ENCODE results near the gene SMAD4. TPM values are rescaled to one million over a fixed set of nuclear protein-coding genes. Genes with fewer than 3 reads are reported as not detected.

Gene SMAD4
- total and polyA plus RNA-seq, 2 of the 13 experiments (the other 11 are each of a cell fraction or from before 2014, with no cell fraction given): 70.2 to 72.0 TPM

DNA sequence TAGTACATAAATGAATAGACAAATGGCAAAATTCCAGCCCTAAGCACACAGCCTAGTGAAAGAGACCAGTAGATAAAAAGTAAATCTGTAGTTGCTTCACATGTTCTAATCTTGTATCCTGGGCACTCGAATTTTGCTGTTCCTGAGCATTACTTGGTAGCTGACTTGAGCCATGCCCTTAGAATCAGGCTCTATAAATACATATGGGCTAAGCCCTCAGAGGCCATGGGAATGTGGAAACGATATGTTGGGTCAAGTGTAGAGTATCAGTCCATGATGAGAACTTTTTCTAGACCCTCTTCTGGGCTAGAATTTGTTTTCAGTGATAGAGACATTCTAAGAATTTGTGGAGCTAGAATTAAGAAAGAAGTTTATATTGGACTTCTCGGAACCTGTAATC is 40.3 kb upstream of the SMAD4 start (continued):
- TF ChIP-seq HDAC1 (CRISPR knock-in tag; IDR thresholded peaks at IDR 0.05) (no peak), ZKSCAN1 (IDR thresholded peaks at IDR 0.05; ENCODE audit: low read length) (no peak), CCAR2 (optimal IDR thresholded peaks at IDR 0.05; ENCODE audit: low read depth, low read length) (no peak), ZNF652 (CRISPR knock-in tag; IDR thresholded peaks at IDR 0.05; ENCODE audit: borderline replicate concordance, low read depth) (no peak), ZNF660 (CRISPR knock-in tag; IDR thresholded peaks at IDR 0.05; ENCODE audit: borderline replicate concordance, low read depth) (no peak)

DNA sequence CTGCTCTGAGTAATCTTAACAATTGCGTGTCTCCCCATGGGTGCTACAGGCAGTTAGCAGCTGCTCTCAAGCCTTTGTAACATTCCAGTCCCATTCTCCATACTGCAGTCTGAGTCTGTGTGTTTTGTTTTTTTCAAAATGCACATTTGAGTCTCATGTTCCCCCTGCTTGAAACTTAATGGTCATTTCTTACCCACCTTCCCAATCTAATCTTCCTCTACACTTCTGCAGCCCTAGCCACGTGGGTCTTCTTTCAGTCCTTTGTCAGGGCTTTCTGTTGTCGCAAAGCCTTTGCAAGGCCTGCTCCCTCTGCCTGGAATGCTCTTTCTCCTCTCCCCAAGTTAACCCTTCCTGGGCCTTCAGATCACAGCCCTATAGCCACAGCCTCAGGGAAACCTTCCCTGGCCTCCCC is 37.7 kb upstream of the SMAD4 start:
- Histone ChIP-seq H3K79me2 (ENCODE audit: insufficient read depth, low read length) (no peaks in the 10 kb centered on the region), H3K9ac (ENCODE audit: insufficient read depth, low read depth, low read length) (no peak overlapping the region), H3K27ac (ENCODE audit: extremely low read length, insufficient read depth, low read length) (no peak overlapping the region), H4K20me1 (ENCODE audit: insufficient read depth, low read length) (no peaks in the 10 kb centered on the region), H3K27me3 (ENCODE audit: control insufficient read depth in 1 of 2, insufficient read depth in 2 of 2, low read length in 2 of 2) (no peaks in the 10 kb centered on the region), H3K4me3 (replicated peaks in 1 of 3; ENCODE audit: insufficient read depth in 1 of 3, low read depth in 2 of 3, low read length in 3 of 3) (no peak overlapping the region), H3K9me3 (ENCODE audit: low read length) (no peaks in the 10 kb centered on the region), H3K4me2 (ENCODE audit: low read depth, low read length) (peak overlapping the region; percentile 51), H2AFZ (ENCODE audit: low read length) (peak overlapping the region; percentile 52), H3K36me3 (replicated peaks in 1 of 2; ENCODE audit: control insufficient read depth in 1 of 2, insufficient read depth in 2 of 2, low read length in 2 of 2) (no peaks in the 10 kb centered on the region), H3K4me1 (ENCODE audit: insufficient read depth, low read length) (peaks cover 12% of the 10 kb centered on the region)
- peak; percentile 66 for ATAC-seq
- WGBS (ENCODE audit: low lambda C conversion rate): 11% methylated on average over 3 of the region's 3 CpGs
- in situ Hi-C loops (cut with HindIII; ENCODE audit: extremely low pct_ligation_motif_present, low pct_unique_long_range_greater_than_20kb): no loop called here
- CTCF ChIA-PET (ENCODE audit: low intra/inter-chr PET ratio, low total read pairs): no interaction called here
- intact Hi-C loops (cut with micrococcal nuclease; ENCODE audit: unreplicated experiment): no loop called here
- no TSS peak for BruUV-seq (replicated peaks)
- no peak for FAIRE-seq
- TF ChIP-seq, protein P1, sequence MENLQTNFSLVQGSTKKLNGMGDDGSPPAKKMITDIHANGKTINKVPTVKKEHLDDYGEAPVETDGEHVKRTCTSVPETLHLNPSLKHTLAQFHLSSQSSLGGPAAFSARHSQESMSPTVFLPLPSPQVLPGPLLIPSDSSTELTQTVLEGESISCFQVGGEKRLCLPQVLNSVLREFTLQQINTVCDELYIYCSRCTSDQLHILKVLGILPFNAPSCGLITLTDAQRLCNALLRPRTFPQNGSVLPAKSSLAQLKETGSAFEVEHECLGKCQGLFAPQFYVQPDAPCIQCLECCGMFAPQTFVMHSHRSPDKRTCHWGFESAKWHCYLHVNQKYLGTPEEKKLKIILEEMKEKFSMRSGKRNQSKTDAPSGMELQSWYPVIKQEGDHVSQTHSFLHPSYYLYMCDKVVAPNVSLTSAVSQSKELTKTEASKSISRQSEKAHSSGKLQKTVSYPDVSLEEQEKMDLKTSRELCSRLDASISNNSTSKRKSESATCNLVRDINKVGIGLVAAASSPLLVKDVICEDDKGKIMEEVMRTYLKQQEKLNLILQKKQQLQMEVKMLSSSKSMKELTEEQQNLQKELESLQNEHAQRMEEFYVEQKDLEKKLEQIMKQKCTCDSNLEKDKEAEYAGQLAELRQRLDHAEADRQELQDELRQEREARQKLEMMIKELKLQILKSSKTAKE (CRISPR knock-in tag; IDR thresholded peaks at IDR 0.05; ENCODE audit: borderline replicate concordance): no peak
- TF ChIP-seq ZNF652 (CRISPR knock-in tag; IDR thresholded peaks at IDR 0.05; ENCODE audit: borderline replicate concordance, low read depth) (peak; percentile 80), TEAD3 (CRISPR knock-in tag; optimal IDR thresholded peaks at IDR 0.05; ENCODE audit: borderline replicate concordance) (peak; percentile 18), ZNF121 (CRISPR knock-in tag; IDR thresholded peaks at IDR 0.05) (no peak), ZNF775 (CRISPR knock-in tag; IDR thresholded peaks at IDR 0.05; ENCODE audit: borderline replicate concordance) (no peak)
- POLR2A ChIA-PET: no interaction called here
- DNase-seq (ENCODE audit: low spot score): no peak
